ENCODE measurements around the gene WDR86.
A peak's percentile ranks its signal among the peaks of the same experiment; 100 is the strongest.

WDR86 gene

GRCh38 chr7:151345576-151346469 is 64.0 kb downstream of the WDR86 start:
- DNase-seq, result no peak

- no peak for DNase-seq
Measured at GRCh38 chr7:151343516-151343915, 66.3 kb downstream of the WDR86 start.

GRCh38 chr7:151342811-151343210 is 67.0 kb downstream of the WDR86 start:
- DNase-seq, result peak in 1 of 2 donors; percentile 49

GRCh38 chr7:151342102-151342646 is 67.7 kb downstream of the WDR86 start:
- DNase-seq, result peak in 1 of 2 donors; percentile 71

- peak; percentile 88 to 93 for DNase-seq
Measured at GRCh38 chr7:151341357-151342101, 68.3 kb downstream of the WDR86 start, which contains the start of gene NUB1. Gene NUB1, plus strand, starts transcription at chr7:151341812. Its CDS starts 3,538 bp downstream, at chr7:151345350.

- peak in 1 of 2 donors; percentile 13 for DNase-seq
Measured at GRCh38 chr7:151340794-151341356, 69.0 kb downstream of the WDR86 start.

GRCh38 chr7:151339651-151340382 is 70.0 kb downstream of the WDR86 start:
- DNase-seq, result peak in 1 of 2 donors; percentile 57

GRCh38 chr7:151338809-151339208 is 71.0 kb downstream of the WDR86 start:
- no peak for DNase-seq

GRCh38 chr7:151337346-151337745 is 72.5 kb downstream of the WDR86 start:
- no peak for DNase-seq

- no peak for DNase-seq
Measured at GRCh38 chr7:151336027-151336708, 73.7 kb downstream of the WDR86 start.

GRCh38 chr7:151334628-151335027 is 75.2 kb downstream of the WDR86 start:
- no peak for DNase-seq

Data from CD4-positive, alpha-beta T cell treated with Interferon alpha-2 for 1 hour (primary cell).